ENCODE results near the gene PHACTR3.

Gene PHACTR3

GRCh38 chr20:59676126-59676850, 71.9 kb downstream of the PHACTR3 start:
- DNase-seq, result no peak

- no peak for DNase-seq
Measured at GRCh38 chr20:59676851-59677182, 72.5 kb downstream of the PHACTR3 start.

GRCh38 chr20:59677586-59677985, 73.2 kb downstream of the PHACTR3 start:
- no peak for DNase-seq

GRCh38 chr20:59678288-59678687, 73.9 kb downstream of the PHACTR3 start:
- DNase-seq, result no peak

GRCh38 chr20:59678951-59679350, 74.6 kb downstream of the PHACTR3 start:
- no peak for DNase-seq

- no peak for DNase-seq
Measured at GRCh38 chr20:59680148-59680650, 75.9 kb downstream of the PHACTR3 start.

- no peak for DNase-seq
Measured at GRCh38 chr20:59680852-59681251, 76.5 kb downstream of the PHACTR3 start.

- DNase-seq, result no peak
Measured at GRCh38 chr20:59682603-59683002, 78.3 kb downstream of the PHACTR3 start.

GRCh38 chr20:59683181-59683580, 78.8 kb downstream of the PHACTR3 start:
- no peak for DNase-seq

GRCh38 chr20:59684685-59685242, 80.4 kb downstream of the PHACTR3 start:
- no peak for DNase-seq

GRCh38 chr20:59686404-59687346, 82.3 kb downstream of the PHACTR3 start:
- no peak for DNase-seq

- DNase-seq, result no peak
Measured at GRCh38 chr20:59688356-59688755, 84.0 kb downstream of the PHACTR3 start.

GRCh38 chr20:59688999-59689398, 84.7 kb downstream of the PHACTR3 start:
- no peak for DNase-seq

GRCh38 chr20:59690101-59690500, 85.8 kb downstream of the PHACTR3 start:
- no peak for DNase-seq

GRCh38 chr20:59690976-59691375, 86.6 kb downstream of the PHACTR3 start:
- no peak for DNase-seq

- DNase-seq, result no peak
Measured at GRCh38 chr20:59692139-59692538, 87.8 kb downstream of the PHACTR3 start.

GRCh38 chr20:59693587-59693986, 89.2 kb downstream of the PHACTR3 start:
- DNase-seq, result no peak

- DNase-seq, result no peak
Measured at GRCh38 chr20:59696476-59696875, 92.1 kb downstream of the PHACTR3 start.

- no peak for DNase-seq
Measured at GRCh38 chr20:59697068-59697467, 92.7 kb downstream of the PHACTR3 start.

GRCh38 chr20:59698598-59698997, 94.3 kb downstream of the PHACTR3 start:
- no peak for DNase-seq

- no peak for DNase-seq
Measured at GRCh38 chr20:59701236-59701635, 96.9 kb downstream of the PHACTR3 start.

- DNase-seq, result no peak
Measured at GRCh38 chr20:59703046-59703445, 98.7 kb downstream of the PHACTR3 start.

- DNase-seq, result no peak
Measured at GRCh38 chr20:59705651-59706399, 101.5 kb downstream of the PHACTR3 start.

Measured in stimulated activated naive CD4-positive, alpha-beta T cell treated with Interleukin-2 at 50 U/mL for 16 hours (primary cell).